Stomach smooth muscle (tissue), 2 donors: ENCODE measurements around the gene TAOK3.

ENCODE experiments used
- H3K27ac ChIP-seq: one replicate; pipeline ENCODE4 v1.7.0; 2013; ENCODE audit warnings: mild to moderate bottlenecking, low read length, inconsistent platforms
- H3K27me3 ChIP-seq, 2 donors: one replicate each; pipeline ENCODE4 v1.7.0; 2013; ENCODE audit warnings: low read length in 2 of 2; ENCODE audit not compliant: insufficient read depth in 2 of 2, control insufficient read depth in 1 of 2
- H3K36me3 ChIP-seq, 2 donors: one replicate each; pipeline ENCODE4 v1.7.0; 2013; ENCODE audit warnings: low read length in 2 of 2; ENCODE audit not compliant: control insufficient read depth in 2 of 2, insufficient read depth in 2 of 2
- H3K4me1 ChIP-seq: one replicate; pipeline ENCODE4 v1.7.0; 2013; ENCODE audit warnings: low read length; ENCODE audit not compliant: control insufficient read depth, insufficient read depth
- H3K4me3 ChIP-seq, 2 donors: one replicate each; pipeline ENCODE4 v1.7.0; 2013; ENCODE audit warnings: low read length in 2 of 2
- H3K9ac ChIP-seq, 2 donors: one replicate each; pipeline ENCODE4 v1.7.0; 2013; ENCODE audit warnings: low read length in 2 of 2, mild to moderate bottlenecking in 1 of 2
- H3K9me3 ChIP-seq, 2 donors: one replicate each; pipeline ENCODE4 v1.7.0; 2013; ENCODE audit warnings: low read length in 2 of 2; ENCODE audit not compliant: control insufficient read depth in 2 of 2
- donor health status: healthy.
- donor health status: Pancreatic carcinoma.

TAOK3 gene

DNA sequence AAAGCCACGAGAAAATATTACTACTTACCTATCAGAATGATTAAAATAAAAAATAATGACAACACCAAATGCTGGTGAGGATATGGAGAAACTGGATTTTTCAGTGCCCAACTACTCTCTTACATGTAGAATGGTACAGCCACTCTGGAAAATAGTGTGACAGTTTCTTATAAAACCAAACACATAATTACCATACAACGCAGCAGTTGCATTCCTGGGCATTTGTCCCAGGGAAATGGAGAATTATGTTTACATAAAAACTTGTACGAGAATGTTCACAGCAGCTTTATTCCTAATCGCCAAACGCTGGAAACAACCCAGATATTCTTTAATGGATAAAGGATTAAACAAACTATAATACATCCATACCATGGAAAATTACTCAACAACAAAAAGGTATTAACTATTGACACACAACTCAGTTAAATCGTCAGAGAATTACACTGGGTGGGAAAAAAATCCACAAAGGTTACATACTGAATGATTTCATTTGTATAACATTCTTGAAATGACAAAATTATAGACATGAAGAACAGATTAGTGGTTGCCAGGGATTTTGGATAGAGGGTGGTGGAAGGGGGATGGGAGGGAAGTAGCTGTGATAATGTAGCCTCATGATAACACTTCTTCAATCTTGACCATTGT is 35.4 kb downstream of the TAOK3 start:
- Histone ChIP-seq H3K4me3 (no peak overlapping the region), H3K4me1 (no peaks in the 10 kb centered on the region), H3K27ac (no peak overlapping the region), H3K9ac (no peak overlapping the region), H3K27me3 (no peaks in the 10 kb centered on the region), H3K36me3 (no peaks in the 10 kb centered on the region), H3K9me3 (no peaks in the 10 kb centered on the region)

DNA sequence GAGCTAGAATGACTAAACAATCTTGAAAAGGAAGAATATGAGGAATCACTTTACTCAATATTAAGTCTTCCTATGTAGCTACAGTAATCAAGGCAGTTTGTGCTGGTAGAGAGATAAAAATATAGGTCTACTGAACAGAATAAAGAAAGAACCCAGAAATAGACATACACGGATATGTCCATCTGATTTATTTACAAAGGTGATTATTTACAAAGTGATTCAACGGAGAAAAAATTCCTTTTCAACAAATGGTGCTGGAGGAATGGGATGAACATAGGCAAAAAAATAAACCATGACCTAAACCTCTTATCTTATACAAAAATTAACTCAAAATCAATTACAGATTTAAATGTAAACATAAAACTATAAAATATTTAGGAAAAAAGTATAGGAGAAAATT is 36.6 kb downstream of the TAOK3 start:
- no peaks in the 10 kb centered on the region for H3K4me1 ChIP-seq
- H3K36me3 ChIP-seq = no peaks in the 10 kb centered on the region
- no peak overlapping the region for H3K9ac ChIP-seq
- H3K9me3 ChIP-seq = no peaks in the 10 kb centered on the region
- no peaks in the 10 kb centered on the region for H3K27me3 ChIP-seq
- H3K27ac ChIP-seq = no peak overlapping the region
- H3K4me3 ChIP-seq = no peak overlapping the region

- Histone ChIP-seq H3K9me3 (no peaks in the 10 kb centered on the region), H3K4me1 (no peaks in the 10 kb centered on the region), H3K27me3 (no peaks in the 10 kb centered on the region), H3K36me3 (no peaks in the 10 kb centered on the region), H3K27ac (no peak overlapping the region), H3K4me3 (no peak overlapping the region), H3K9ac (no peak overlapping the region)
Observed at GRCh38 chr12:118334939-118335567, 37.7 kb downstream of the TAOK3 start.

DNA sequence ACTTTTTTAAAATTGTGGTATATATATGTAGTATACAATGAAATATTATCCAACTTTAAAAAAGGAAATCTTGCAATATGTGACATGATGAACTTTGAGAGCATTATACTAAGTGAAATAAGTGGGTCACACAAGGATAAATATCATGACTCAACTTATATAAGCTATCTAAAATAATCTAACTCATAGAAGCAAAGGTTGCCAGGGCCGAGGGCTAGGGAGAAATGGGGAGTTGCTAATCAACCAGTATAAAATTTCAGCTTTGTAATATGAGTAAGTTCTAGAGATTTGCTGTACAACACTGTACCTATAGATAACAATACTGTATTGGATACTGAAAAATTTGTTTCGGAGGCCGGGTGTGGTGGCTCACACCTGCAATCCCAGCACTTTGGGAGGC is 38.5 kb downstream of the TAOK3 start:
- H3K9ac ChIP-seq = no peak overlapping the region
- no peaks in the 10 kb centered on the region for H3K9me3 ChIP-seq
- no peaks in the 10 kb centered on the region for H3K27me3 ChIP-seq
- H3K27ac ChIP-seq = no peak overlapping the region
- no peaks in the 10 kb centered on the region for H3K4me1 ChIP-seq
- H3K4me3 ChIP-seq = no peak overlapping the region
- H3K36me3 ChIP-seq = no peaks in the 10 kb centered on the region

- H3K9ac ChIP-seq = no peak overlapping the region
- H3K36me3 ChIP-seq = no peaks in the 10 kb centered on the region
- H3K4me3 ChIP-seq = no peak overlapping the region
- no peaks in the 10 kb centered on the region for H3K9me3 ChIP-seq
- no peaks in the 10 kb centered on the region for H3K27me3 ChIP-seq
- H3K4me1 ChIP-seq = no peaks in the 10 kb centered on the region
- no peak overlapping the region for H3K27ac ChIP-seq
Observed at GRCh38 chr12:118332511-118332910, 40.2 kb downstream of the TAOK3 start.

- H3K9me3 ChIP-seq = no peaks in the 10 kb centered on the region
- no peak overlapping the region for H3K4me3 ChIP-seq
- H3K27me3 ChIP-seq = no peaks in the 10 kb centered on the region
- no peaks in the 10 kb centered on the region for H3K36me3 ChIP-seq
- H3K9ac ChIP-seq = no peak overlapping the region
- no peak overlapping the region for H3K27ac ChIP-seq
- H3K4me1 ChIP-seq = no peaks in the 10 kb centered on the region
Observed at GRCh38 chr12:118330421-118331018, 42.2 kb downstream of the TAOK3 start.

DNA sequence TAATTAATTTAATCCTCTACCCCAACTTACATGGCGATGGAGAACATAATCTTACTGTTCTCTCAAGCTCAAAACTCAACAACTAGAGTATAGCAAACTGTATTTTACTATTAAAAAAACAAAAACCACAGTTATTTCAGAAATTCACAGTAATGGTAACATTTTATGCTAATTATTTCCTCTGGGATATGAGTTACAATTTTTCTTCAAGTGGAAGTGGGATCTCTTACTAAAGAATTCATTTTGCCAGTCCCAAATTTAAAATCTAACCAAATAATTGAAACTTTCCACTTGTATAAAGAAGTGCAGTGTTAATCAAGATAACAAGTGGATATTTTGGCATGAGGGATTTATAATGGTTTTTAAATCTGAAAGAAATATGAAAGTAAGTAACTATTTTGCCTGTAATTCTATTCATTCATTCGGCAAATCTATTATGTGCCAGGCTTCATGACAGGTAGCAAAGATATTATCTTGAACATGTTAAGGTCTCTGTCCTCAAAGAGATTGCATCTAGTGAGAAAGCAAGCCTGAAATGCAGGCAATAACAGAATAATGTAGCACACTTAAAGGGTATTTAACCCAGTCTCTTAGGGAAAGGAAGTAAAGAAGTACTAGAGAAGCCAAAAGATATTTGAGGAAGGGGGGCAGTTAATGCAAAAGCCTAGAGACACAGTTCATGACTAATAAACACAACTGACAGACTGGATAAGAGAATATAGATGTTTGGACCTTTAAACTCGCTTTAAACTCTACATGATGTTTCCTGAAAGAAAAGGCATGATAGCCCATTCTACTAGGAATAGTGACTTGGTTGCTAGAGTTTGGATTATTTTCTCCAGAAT is 44.0 kb downstream of the TAOK3 start:
- no peaks in the 10 kb centered on the region for H3K27me3 ChIP-seq
- no peaks in the 10 kb centered on the region for H3K9me3 ChIP-seq
- no peaks in the 10 kb centered on the region for H3K36me3 ChIP-seq
- H3K4me1 ChIP-seq = no peaks in the 10 kb centered on the region
- H3K27ac ChIP-seq = no peak overlapping the region
- H3K9ac ChIP-seq = no peak overlapping the region
- no peak overlapping the region for H3K4me3 ChIP-seq

DNA sequence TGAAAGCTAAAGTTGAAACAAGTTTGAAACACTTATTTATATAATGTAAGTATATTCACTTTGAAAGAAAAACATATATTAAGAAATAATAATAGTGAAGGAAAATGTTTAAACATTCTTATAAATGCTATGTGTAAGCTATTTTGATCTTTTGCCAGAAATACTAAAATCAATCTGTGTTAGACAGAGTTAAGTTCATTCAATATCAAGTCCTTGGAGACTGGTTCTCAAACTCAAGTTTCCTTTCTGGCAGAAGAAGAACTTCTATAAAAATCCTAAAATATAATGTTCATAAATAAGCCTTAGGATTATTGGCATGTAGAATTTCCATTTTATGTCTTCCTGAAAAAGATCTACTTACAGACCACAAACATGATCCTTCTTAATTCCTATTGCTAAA is 45.3 kb downstream of the TAOK3 start:
- no peak overlapping the region for H3K9ac ChIP-seq
- H3K27me3 ChIP-seq = no peaks in the 10 kb centered on the region
- no peak overlapping the region for H3K27ac ChIP-seq
- H3K4me3 ChIP-seq = no peak overlapping the region
- no peaks in the 10 kb centered on the region for H3K36me3 ChIP-seq
- no peaks in the 10 kb centered on the region for H3K9me3 ChIP-seq
- no peaks in the 10 kb centered on the region for H3K4me1 ChIP-seq

DNA sequence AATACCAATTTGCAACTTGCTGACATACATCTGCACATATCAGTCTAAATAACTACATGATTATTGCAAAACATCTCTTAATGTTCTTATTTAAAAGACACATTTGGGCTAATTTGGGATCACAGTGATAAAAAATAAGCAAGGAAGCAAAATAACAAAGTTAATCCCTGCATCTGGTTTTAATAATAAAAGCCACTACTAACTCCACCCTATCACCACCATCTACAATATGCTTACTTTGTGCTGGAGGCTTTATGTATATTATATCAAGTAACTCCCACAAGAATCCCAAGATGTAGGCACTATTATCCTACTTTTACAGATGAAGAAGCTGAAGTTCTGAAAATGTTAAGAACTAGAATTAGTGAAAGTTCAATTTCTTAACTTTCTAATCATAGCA is 45.7 kb downstream of the TAOK3 start:
- H3K9me3 ChIP-seq = no peaks in the 10 kb centered on the region
- no peaks in the 10 kb centered on the region for H3K27me3 ChIP-seq
- H3K9ac ChIP-seq = no peak overlapping the region
- H3K4me1 ChIP-seq = no peaks in the 10 kb centered on the region
- no peaks in the 10 kb centered on the region for H3K36me3 ChIP-seq
- H3K27ac ChIP-seq = no peak overlapping the region
- H3K4me3 ChIP-seq = no peak overlapping the region

DNA sequence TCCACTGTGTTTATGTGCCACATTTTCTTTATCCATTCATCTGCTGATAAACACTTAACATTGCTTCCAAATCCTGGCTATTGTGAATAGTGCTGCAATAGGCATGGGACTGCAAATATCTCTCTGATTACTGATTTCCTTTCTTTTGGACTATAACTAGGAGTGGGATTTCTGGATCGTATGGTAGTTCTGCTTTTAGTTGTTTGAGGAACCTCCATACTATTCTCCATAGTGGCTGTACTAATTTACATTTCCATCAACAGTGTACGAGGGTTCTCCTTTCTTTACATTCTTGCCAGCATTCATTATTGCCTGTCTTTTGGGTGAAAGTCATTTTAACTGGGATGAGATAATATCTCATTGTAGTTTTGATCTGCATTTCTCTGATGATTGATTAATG is 47.6 kb downstream of the TAOK3 start:
- H3K27ac ChIP-seq = no peak overlapping the region
- no peaks in the 10 kb centered on the region for H3K27me3 ChIP-seq
- no peak overlapping the region for H3K4me3 ChIP-seq
- no peaks in the 10 kb centered on the region for H3K36me3 ChIP-seq
- H3K9me3 ChIP-seq = no peaks in the 10 kb centered on the region
- no peak overlapping the region for H3K9ac ChIP-seq
- H3K4me1 ChIP-seq = no peaks in the 10 kb centered on the region
